ENCODE measurements around the gene RHOT2. TPM values are rescaled to one million over a fixed set of nuclear protein-coding genes. Genes with fewer than 3 reads are reported as not detected.

RHOT2 gene
- total RNA-seq, 1 donor from 2014 or later, result 121 TPM

GRCh38 chr16:643050-643368 is 24.9 kb upstream of the RHOT2 start:
- H3K27me3 Mint-ChIP-seq (ENCODE audit: unreplicated experiment), result peaks cover 3% of the 10 kb centered on the region
- H3K27ac Mint-ChIP-seq (ENCODE audit: unreplicated experiment), result no peak overlapping the region
- H3K9me3 Mint-ChIP-seq (ENCODE audit: unreplicated experiment), result no peaks in the 10 kb centered on the region
- DNase-seq (ENCODE audit: low spot score), result no peak
- H3K4me1 Mint-ChIP-seq (ENCODE audit: unreplicated experiment), result peaks cover 2% of the 10 kb centered on the region
- no peak for TF ChIP-seq CTCF (IDR thresholded peaks at IDR 0.05; ENCODE audit: unreplicated experiment)
- H3K36me3 Mint-ChIP-seq (ENCODE audit: low read depth, unreplicated experiment), result no peaks in the 10 kb centered on the region
- H3K4me3 Mint-ChIP-seq (ENCODE audit: unreplicated experiment), result no peak overlapping the region

- H3K4me1 Mint-ChIP-seq (ENCODE audit: unreplicated experiment), result peaks cover 2% of the 10 kb centered on the region
- no peaks in the 10 kb centered on the region for H3K9me3 Mint-ChIP-seq (ENCODE audit: unreplicated experiment)
- H3K27me3 Mint-ChIP-seq (ENCODE audit: unreplicated experiment), result peaks cover 3% of the 10 kb centered on the region
- H3K36me3 Mint-ChIP-seq (ENCODE audit: low read depth, unreplicated experiment), result no peaks in the 10 kb centered on the region
- H3K27ac Mint-ChIP-seq (ENCODE audit: unreplicated experiment), result no peak overlapping the region
- no peak overlapping the region for H3K4me3 Mint-ChIP-seq (ENCODE audit: unreplicated experiment)
- no peak for DNase-seq (ENCODE audit: low spot score)
- no peak for TF ChIP-seq CTCF (IDR thresholded peaks at IDR 0.05; ENCODE audit: unreplicated experiment)
These were observed 23.4 kb upstream of the RHOT2 start for GRCh38 chr16:644556-644955.

GRCh38 chr16:645852-646678 is 21.9 kb upstream of the RHOT2 start:
- no peak for DNase-seq (ENCODE audit: low spot score)
- H3K27ac Mint-ChIP-seq (ENCODE audit: unreplicated experiment), result no peak overlapping the region
- no peak for TF ChIP-seq CTCF (IDR thresholded peaks at IDR 0.05; ENCODE audit: unreplicated experiment)
- no peaks in the 10 kb centered on the region for H3K36me3 Mint-ChIP-seq (ENCODE audit: low read depth, unreplicated experiment)
- H3K4me1 Mint-ChIP-seq (ENCODE audit: unreplicated experiment), result no peaks in the 10 kb centered on the region
- H3K27me3 Mint-ChIP-seq (ENCODE audit: unreplicated experiment), result peaks cover 7% of the 10 kb centered on the region
- H3K4me3 Mint-ChIP-seq (ENCODE audit: unreplicated experiment), result no peak overlapping the region
- H3K9me3 Mint-ChIP-seq (ENCODE audit: unreplicated experiment), result no peaks in the 10 kb centered on the region

- TF ChIP-seq CTCF (IDR thresholded peaks at IDR 0.05; ENCODE audit: unreplicated experiment), result no peak
- Mint-ChIP-seq H3K9me3 (ENCODE audit: unreplicated experiment) (no peaks in the 10 kb centered on the region), H3K4me1 (ENCODE audit: unreplicated experiment) (no peaks in the 10 kb centered on the region), H3K4me3 (ENCODE audit: unreplicated experiment) (no peak overlapping the region), H3K27me3 (ENCODE audit: unreplicated experiment) (peaks cover 7% of the 10 kb centered on the region), H3K36me3 (ENCODE audit: low read depth, unreplicated experiment) (no peaks in the 10 kb centered on the region), H3K27ac (ENCODE audit: unreplicated experiment) (no peak overlapping the region)
- no peak for DNase-seq (ENCODE audit: low spot score)
These were observed 21.2 kb upstream of the RHOT2 start for GRCh38 chr16:646679-647172.

GRCh38 chr16:647173-647902 is 20.6 kb upstream of the RHOT2 start:
- no peak for DNase-seq (ENCODE audit: low spot score)
- Mint-ChIP-seq H3K4me1 (ENCODE audit: unreplicated experiment) (no peaks in the 10 kb centered on the region), H3K4me3 (ENCODE audit: unreplicated experiment) (no peak overlapping the region), H3K36me3 (ENCODE audit: low read depth, unreplicated experiment) (no peaks in the 10 kb centered on the region), H3K27ac (ENCODE audit: unreplicated experiment) (no peak overlapping the region), H3K27me3 (ENCODE audit: unreplicated experiment) (peaks cover 7% of the 10 kb centered on the region), H3K9me3 (ENCODE audit: unreplicated experiment) (no peaks in the 10 kb centered on the region)
- TF ChIP-seq CTCF (IDR thresholded peaks at IDR 0.05; ENCODE audit: unreplicated experiment), result no peak

All from endothelial cell (in vitro differentiated cells).